ENCODE data around the gene SPO11. TPM values are rescaled to one million over a fixed set of nuclear protein-coding genes. Genes with fewer than 3 reads are reported as not detected.

The SPO11 gene
- total RNA-seq, 1 donor, result not detected

DNA sequence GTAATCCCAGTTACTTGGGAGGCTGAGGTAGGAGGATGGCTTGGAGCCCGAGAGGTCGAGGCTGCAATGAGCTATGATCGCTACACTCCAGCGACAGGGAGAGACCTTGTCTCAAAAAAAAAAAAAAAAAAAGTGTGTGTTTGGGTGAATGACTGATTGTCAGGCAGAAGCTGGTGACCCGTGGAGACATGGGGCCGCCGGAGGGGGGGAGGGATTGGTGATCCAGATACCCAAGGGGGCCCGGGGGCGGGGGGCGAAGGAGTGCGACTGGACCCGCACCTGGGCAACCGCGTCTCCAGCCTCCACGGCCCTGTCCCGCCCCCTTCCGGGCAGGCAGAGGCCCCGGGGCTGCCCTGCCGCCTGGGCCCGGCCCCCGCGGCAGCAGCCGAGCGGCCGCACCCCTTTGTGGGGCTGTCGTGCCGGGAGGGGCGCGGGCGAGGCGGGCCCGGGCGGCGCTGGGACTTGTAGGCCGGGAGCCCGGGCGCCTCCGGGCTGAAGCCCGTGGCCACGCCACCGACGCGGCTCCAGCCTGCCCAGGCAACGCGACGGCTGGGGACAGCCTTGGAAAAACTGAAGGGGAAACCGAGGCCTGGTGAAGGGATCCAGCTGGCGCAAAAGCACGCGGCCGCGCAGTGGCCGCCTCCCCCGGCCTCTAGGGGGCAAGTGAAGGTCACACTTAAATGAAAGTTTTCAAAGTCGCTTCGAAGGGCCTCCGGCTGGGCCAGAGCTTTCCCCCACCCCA lies 59.5 kb downstream of the SPO11 start:
- peak in 2 of 3 donors; percentile 53 to 57 for DNase-seq (ENCODE audit: low read depth in 2 of 3, low spot score in 2 of 3)

DNA sequence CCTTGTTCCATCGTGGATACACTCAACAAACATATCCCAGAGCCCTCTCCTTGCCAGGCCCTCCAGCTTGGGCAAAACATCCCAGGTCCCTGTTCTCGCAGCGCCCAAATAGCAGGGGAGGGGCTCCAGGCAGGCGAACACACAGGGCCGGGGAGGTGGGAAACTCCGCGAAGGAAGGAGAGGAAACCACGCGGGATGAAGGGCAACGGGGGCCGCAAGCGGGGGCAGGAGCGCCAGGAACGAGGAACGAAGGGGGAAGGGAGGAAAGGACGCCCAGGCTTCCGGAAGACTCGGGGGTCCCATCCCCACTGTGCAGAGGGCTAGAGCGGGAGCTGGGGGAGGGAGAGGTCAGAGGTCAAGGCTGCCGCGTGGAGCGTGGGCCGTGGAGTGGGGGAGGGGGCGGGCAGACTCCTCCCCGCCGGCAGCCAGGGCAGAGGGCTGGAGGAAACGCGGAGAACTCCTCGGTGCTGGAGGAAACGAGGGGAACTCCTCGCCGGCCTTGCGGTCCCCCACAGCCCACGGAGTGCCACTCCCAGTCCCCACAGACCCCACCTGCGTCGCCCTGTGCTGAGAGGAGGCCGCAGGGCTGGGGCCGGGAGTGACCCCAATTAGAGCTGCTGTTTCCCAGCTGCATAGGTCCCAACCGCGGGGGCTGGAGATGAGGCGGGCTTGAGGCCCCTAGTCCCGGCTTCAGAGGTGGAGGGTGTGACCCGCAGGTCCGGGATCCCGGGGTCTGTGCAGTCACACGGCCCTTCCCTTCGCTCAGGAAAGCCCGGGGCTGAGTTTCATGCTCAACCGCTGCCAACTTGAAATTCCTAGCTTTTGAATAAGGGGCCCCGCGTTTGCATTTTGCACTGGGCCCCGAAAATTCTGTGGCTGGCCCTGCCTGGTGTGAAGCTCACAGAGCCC lies 60.3 kb downstream of the SPO11 start:
- DNase-seq (ENCODE audit: low read depth in 2 of 3, low spot score in 2 of 3), result peak in 2 of 3 donors; percentile 51 to 67

DNA sequence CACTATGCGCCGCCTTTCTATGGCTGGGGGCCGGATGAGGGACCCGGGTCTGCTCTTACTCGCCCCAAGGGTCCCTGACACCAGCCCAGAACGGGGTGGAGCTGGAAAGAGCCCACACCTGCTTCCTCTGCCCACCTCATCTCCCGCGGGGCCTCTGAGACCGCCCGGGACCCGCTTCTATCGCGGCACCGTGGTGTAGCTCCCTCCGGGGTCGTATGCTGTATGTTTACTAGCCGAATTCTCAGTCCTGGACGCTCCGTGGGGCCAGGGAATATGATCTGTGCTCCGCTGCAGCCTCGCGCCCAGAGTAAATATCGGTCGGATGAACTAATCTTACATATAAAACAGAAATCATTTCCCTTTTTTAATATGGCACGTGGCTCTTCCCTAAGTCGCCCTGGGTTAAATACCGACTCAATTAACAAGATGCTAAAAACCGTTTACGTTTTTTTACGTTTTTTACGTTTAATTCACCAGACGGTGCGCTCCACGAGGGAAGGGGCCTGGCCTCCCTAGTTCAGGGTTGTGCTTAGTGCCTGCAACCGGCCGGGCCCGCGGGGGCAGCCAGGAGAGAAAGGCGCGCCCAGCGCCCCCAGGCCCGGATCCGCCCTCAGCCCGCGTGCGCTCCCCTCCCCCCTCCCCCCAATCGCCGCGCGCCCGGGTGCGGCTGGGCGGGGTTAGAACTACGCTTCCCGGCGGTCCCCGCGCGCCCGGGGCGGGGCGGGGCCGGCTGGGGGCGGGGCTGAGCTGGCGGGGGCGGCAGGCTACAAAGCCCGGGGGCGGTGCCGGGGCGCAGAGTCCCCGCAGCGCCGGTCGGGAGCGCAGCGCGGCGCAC lies 61.2 kb downstream of the SPO11 start, which contains the start of gene RBM38:
Gene RBM38 (plus strand): TSS at position 793 of the 835 bp plus-strand sequence. CDS start 186 bp downstream, outside the sequence.
- DNase-seq (ENCODE audit: low read depth in 2 of 3, low spot score in 2 of 3), result peak; percentile 56 to 68 (median 59)

DNA sequence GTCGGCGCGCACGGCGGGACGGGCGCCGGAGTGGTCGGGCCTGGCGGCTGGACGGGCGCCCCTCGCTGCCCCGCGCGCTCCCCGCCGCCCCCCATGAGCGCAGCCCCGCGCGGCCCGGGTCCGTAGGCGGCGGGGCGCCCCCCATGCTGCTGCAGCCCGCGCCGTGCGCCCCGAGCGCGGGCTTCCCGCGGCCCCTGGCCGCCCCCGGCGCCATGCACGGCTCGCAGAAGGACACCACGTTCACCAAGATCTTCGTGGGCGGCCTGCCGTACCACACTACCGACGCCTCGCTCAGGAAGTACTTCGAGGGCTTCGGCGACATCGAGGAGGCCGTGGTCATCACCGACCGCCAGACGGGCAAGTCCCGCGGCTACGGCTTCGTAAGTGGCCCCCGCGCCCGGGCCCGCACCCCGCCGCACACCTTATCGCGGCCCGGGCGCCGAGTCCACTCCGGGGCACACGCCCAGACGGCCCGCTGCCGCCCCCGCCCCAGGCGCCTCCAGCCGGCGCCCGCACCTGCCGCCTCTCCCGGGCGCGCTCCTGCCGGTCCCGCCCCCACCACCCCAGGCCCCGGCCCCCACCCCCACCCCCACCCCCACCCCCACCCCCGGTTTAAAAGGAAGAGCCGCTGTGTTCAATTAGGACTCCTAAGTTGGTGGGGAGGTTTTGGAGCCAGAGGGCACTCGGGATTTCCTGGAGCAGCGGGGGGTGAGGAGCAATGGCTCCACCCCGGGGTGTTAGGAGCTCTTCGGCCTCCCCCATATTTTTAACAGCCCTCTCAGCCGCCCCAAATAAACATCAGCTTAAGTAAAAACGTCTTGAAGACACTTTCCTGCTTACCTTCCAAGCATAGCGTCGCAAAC lies 62.1 kb downstream of the SPO11 start:
- no peak for DNase-seq (ENCODE audit: low read depth in 2 of 3, low spot score in 2 of 3)

DNA sequence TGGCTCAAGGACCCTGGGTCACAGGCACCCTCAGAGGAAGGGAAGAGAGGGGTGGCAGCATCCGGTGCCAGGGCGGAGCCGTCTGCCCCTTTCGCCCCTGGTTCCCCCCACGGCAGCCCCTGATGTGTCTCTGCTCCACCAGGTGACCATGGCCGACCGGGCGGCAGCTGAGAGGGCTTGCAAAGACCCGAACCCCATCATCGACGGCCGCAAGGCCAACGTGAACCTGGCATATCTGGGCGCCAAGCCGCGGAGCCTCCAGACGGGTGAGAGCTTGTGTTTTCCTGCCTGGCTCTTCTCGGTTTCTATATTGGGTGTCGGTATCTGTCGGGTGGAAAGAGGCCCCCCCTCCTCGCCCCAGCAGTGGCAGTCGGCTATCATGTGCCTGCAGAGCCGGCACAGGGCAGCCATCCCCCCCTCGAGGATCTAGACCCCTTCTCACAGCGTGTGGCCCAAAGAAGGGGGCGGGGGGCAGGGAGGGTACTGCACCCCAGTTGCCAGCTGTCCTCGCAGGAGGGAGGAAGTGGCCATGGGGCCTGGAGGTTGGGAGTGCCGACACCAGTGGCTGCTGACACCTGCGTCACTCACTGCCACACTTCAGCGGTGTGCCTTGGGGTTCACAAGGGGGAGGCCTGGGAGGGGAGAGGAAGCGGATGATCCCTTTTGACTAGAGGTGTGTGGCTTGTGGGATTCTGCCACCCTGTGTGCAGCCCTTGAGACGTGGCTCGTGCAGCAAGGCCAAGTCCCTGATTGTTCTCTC lies 63.1 kb downstream of the SPO11 start:
- peak; percentile 59 to 78 (median 68) for DNase-seq (ENCODE audit: low read depth in 2 of 3, low spot score in 2 of 3)

Small RNAs within 50 kb of the gene (small RNA-seq; reads per million reads assigned to genes)
- not detected for gene MIR4325
- not detected for gene RF00019
- not detected for gene RPL39P39

Other genes with a start within 250 kb of the SPO11 start
- not detected for gene BMP7, start 63.2 kb upstream of the SPO11 start, total RNA-seq
- 22.4 TPM for gene RAE1, start 21.5 kb downstream of the SPO11 start, total RNA-seq
- gene RBM38, start 61.6 kb downstream of the SPO11 start, total RNA-seq, result 63.3 TPM
- gene CTCFL, start 195.3 kb downstream of the SPO11 start, total RNA-seq, result not detected
- not detected for gene PCK1, start 231.3 kb downstream of the SPO11 start, total RNA-seq

Data from hematopoietic multipotent progenitor cell (in vitro differentiated cells).